ENCODE results near the gene PTPN9. TPM values are rescaled to one million over a fixed set of nuclear protein-coding genes. Genes with fewer than 3 reads are reported as not detected.

PTPN9 gene
- total and polyA plus RNA-seq, 8 donors = 3.3 to 16.8 (median 7.3) TPM

DNA sequence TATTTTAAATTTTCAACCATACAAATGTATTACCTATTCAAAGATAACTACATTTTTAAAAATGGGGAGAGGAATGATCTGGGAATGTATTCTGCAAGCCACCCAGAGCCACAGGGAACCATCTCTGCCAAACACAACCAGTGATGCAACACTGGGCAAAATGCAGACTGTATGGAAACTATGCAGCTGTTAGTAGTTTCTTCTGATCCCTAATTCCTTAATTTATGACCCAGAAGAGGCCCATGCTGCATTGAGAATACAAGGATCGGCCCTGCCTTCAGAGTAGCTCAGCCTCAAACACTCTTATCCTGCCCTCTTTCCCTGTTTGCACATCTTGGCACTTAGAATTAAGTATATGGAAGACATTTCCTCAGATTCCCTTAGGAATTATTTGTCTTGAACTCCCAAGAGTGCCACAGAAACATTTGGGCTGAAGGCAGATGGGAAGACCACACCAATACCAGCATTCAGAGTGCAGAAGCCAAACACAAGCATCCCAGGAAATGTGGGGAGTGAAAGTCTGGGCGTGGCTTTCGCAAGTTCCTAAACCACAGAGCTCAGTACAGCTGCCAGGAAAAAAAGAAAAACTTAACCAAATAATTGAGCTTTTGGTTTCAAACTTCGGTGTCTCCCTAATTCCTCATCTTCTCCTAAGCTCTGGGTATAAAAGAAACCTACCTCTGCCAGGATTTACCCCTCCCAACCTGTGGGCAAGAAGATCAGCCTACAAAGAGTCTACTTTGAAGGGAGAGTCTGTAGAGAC is 41.1 kb upstream of the PTPN9 start:
- H3K4me3 ChIP-seq = no peak overlapping the region
- DNase-seq (no peak), FAIRE-seq (no peak), ATAC-seq (peak in 1 of 4 donors; percentile 37)
- 71 to 91% methylated on average over 4 of the region's 4 CpGs for WGBS, 2 donors
- no peaks in the 10 kb centered on the region for H3K9me3 ChIP-seq
- no peaks in the 10 kb centered on the region for H3K27me3 ChIP-seq
- H3K36me3 ChIP-seq = peaks cover 0 to 18% (median 4%) of the 10 kb centered on the region in 3 donors
- H3K27ac ChIP-seq = peak overlapping the region in 1 of 4 donors; percentile 44
- TF ChIP-seq, protein P1, sequence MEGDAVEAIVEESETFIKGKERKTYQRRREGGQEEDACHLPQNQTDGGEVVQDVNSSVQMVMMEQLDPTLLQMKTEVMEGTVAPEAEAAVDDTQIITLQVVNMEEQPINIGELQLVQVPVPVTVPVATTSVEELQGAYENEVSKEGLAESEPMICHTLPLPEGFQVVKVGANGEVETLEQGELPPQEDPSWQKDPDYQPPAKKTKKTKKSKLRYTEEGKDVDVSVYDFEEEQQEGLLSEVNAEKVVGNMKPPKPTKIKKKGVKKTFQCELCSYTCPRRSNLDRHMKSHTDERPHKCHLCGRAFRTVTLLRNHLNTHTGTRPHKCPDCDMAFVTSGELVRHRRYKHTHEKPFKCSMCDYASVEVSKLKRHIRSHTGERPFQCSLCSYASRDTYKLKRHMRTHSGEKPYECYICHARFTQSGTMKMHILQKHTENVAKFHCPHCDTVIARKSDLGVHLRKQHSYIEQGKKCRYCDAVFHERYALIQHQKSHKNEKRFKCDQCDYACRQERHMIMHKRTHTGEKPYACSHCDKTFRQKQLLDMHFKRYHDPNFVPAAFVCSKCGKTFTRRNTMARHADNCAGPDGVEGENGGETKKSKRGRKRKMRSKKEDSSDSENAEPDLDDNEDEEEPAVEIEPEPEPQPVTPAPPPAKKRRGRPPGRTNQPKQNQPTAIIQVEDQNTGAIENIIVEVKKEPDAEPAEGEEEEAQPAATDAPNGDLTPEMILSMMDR (IDR thresholded peaks at IDR 0.05) = no peak
- H3K4me1 ChIP-seq = no peaks in the 10 kb centered on the region
- intact Hi-C loops (cut with DNase I) = loop anchor here in 1 of 3 donors (10.0 kb wide), 1 partner anchor 65 kb away; no protein-coding TSS in a partner anchor

DNA sequence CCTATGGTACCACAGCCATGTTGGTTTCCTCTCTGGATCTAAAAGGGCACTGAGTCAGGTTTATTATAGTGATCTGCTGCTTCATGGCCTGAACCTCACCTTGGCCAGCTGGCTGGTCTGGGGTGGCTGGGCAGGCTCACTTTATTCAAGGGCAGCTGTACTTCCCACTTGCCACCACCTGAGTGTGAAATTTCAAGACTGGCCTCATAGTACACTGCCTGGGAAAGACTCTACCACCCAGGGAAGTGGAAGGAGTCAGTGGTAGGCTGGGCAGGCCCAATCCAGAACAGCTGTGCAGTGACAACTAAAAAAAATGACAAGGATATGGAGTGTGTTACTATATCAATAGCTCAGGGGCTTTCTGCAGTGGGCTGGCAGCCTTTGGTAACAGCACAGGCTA is 37.7 kb upstream of the PTPN9 start:
- no peak overlapping the region for H3K27ac ChIP-seq
- no peaks in the 10 kb centered on the region for H3K4me1 ChIP-seq
- H3K4me3 ChIP-seq = no peak overlapping the region
- FAIRE-seq (no peak), ATAC-seq (no peak), DNase-seq (no peak)
- no peaks in the 10 kb centered on the region for H3K27me3 ChIP-seq
- H3K36me3 ChIP-seq = peaks cover 0 to 29% (median 4%) of the 10 kb centered on the region in 3 donors
- intact Hi-C loops (cut with DNase I) = no loop called here
- no peaks in the 10 kb centered on the region for H3K9me3 ChIP-seq
- TF ChIP-seq, protein P1 (IDR thresholded peaks at IDR 0.05) = no peak

DNA sequence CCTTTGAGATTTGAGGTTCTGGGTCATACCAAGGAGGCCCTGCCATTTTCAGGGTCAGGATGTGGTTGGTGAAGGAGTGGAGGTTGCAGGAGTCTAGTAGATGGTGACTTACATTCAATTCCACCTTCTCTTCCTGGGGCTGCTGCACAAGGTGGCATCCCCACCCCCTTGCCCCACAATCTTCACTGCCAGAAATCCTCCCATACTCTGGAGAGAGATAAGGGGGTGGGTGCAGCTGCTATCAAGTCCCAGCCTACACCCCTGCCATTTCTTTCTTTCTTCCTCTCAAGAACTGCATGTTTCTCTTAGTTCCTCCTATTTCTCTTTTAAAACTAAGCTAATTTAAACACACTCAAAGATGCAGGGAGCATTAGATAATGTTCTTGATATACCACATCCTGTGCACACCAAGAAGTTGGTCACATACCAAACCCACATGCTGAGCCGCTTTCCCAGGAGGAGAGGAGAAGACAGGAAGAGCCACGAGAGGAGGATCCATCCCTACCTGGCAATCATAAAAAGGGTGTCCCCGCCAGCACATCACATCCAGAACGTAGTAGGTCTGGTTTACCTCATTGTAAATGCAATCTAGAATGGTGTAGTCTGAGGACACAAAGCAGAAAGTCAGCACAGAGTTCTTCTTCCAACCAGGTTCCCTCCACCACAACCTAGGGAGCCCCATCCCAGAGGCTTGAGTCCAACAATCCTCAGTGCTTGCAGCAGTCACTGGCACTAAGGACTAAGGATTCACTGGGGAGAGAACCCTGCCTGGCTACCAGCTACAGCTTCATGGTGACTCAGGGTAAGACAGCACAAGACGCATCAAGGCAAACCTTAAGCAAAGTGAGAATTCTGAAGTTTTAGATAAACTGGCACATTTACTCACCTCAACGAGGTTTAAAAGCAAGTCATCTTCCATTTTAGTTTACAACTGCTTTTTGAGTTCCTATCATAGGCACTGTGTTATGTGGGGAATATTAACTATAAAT is 27.9 kb upstream of the PTPN9 start:
- peaks cover 0 to 19% (median 10%) of the 10 kb centered on the region in 3 donors for H3K36me3 ChIP-seq
- H3K27me3 ChIP-seq = no peaks in the 10 kb centered on the region
- DNase-seq (no peak), ATAC-seq (no peak), FAIRE-seq (no peak)
- intact Hi-C loops (cut with DNase I) = no loop called here
- no peak overlapping the region for H3K4me3 ChIP-seq
- 83 to 87% methylated on average over 6 of the region's 6 CpGs for WGBS, 2 donors
- no peaks in the 10 kb centered on the region for H3K4me1 ChIP-seq
- TF ChIP-seq, protein P1 (IDR thresholded peaks at IDR 0.05) = no peak
- no peaks in the 10 kb centered on the region for H3K9me3 ChIP-seq
- no peak overlapping the region for H3K27ac ChIP-seq

DNA sequence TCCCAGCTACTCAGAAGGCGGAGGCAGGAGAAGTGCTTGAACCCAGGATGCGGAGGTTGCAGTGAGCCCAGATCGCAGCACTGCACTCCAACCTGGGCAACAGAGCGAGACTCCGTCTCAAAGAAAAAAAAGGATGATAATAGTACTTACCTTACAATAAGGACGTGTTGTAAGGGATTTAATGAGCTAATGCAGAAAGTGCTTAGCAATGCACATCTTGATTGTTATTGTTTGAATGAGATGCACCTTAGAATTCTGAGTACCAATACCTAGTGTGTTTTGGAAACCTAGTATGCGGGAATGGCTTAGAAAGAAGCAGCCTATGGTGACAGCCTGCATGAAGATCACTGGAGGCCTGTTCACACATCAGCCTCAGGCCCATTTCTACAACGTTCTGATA is 26.9 kb upstream of the PTPN9 start:
- Histone ChIP-seq H3K9me3 (no peaks in the 10 kb centered on the region), H3K27me3 (no peaks in the 10 kb centered on the region), H3K4me1 (no peaks in the 10 kb centered on the region), H3K27ac (no peak overlapping the region), H3K4me3 (no peak overlapping the region), H3K36me3 (peaks cover 0 to 19% (median 10%) of the 10 kb centered on the region in 3 donors)
- FAIRE-seq (no peak), ATAC-seq (no peak), DNase-seq (no peak)
- TF ChIP-seq, protein P1 (IDR thresholded peaks at IDR 0.05) = no peak
- intact Hi-C loops (cut with DNase I) = no loop called here
- WGBS, 2 donors = 90 to 96% methylated on average over 8 of the region's 8 CpGs

Measured in pancreas (tissue), 10 donors.